ENCODE results near the gene IFRD1.

Gene IFRD1

GRCh38 chr7:112462236-112462635, 12.0 kb downstream of the IFRD1 start:
- no peak overlapping the region for H3K27ac ChIP-seq (ENCODE audit: extremely low read depth, low read depth, low read length)
- no peak for TF ChIP-seq ZNF785 (tag by site-specific recombination; IDR thresholded peaks at IDR 0.05)
- peak; percentile 33; the same call in 1 of the 2 replicates for TF ChIP-seq GFI1B (tag by site-specific recombination; IDR thresholded peaks at IDR 0.05)
- TF ChIP-seq ZNF629 (tag by site-specific recombination; IDR thresholded peaks at IDR 0.05) = peak; percentile 73
- 0 out of 2 replicates have a peak, but pooled peaks have one; percentile 30 for TF ChIP-seq ZNF2 (tag by site-specific recombination; IDR thresholded peaks at IDR 0.05)
- TF ChIP-seq GLIS1 (tag by site-specific recombination; IDR thresholded peaks at IDR 0.05) = no peak
- no peak for TF ChIP-seq ZNF280C (tag by site-specific recombination; IDR thresholded peaks at IDR 0.05)
- TF ChIP-seq ZNF510 (tag by site-specific recombination; IDR thresholded peaks at IDR 0.05; ENCODE audit: insufficient replicate concordance) = no peak
- TF ChIP-seq ZSCAN16 (tag by site-specific recombination; IDR thresholded peaks at IDR 0.05) = no peak
- TF ChIP-seq ZNF473 (tag by site-specific recombination; IDR thresholded peaks at IDR 0.05) = no peak
- TF ChIP-seq YY1 (tag by site-specific recombination; IDR thresholded peaks at IDR 0.05) = no peak
- TF ChIP-seq KLF7 (tag by site-specific recombination; IDR thresholded peaks at IDR 0.05; ENCODE audit: borderline replicate concordance) = no peak
- 0 out of 2 replicates have a peak, but pooled peaks have one; percentile 15 for TF ChIP-seq ZNF558 (tag by site-specific recombination; IDR thresholded peaks at IDR 0.05)
- TF ChIP-seq GLI4 (tag by site-specific recombination; IDR thresholded peaks at IDR 0.05) = no peak
- no peak for TF ChIP-seq ZNF280D (tag by site-specific recombination; IDR thresholded peaks at IDR 0.05)
- TF ChIP-seq KLF10 (tag by site-specific recombination; IDR thresholded peaks at IDR 0.05) = no peak
- TF ChIP-seq ZNF777 (tag by site-specific recombination; IDR thresholded peaks at IDR 0.05; ENCODE audit: borderline replicate concordance) = no peak
- TF ChIP-seq ZNF394 (tag by site-specific recombination; IDR thresholded peaks at IDR 0.05; ENCODE audit: borderline replicate concordance) = no peak
- TF ChIP-seq, protein P1, sequence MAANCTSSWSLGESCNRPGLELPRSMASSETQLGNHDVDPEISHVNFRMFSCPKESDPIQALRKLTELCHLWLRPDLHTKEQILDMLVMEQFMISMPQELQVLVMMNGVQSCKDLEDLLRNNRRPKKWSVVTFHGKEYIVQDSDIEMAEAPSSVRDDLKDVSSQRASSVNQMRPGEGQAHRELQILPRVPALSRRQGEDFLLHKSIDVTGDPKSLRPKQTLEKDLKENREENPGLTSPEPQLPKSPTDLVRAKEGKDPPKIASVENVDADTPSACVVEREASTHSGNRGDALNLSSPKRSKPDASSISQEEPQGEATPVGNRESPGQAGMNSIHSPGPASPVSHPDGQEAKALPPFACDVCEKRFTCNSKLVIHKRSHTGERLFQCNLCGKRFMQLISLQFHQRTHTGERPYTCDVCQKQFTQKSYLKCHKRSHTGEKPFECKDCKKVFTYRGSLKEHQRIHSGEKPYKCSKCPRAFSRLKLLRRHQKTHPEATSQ (tag by site-specific recombination; IDR thresholded peaks at IDR 0.05) = no peak
- no peak for TF ChIP-seq ZFP69B (tag by site-specific recombination; IDR thresholded peaks at IDR 0.05)
- no peak for TF ChIP-seq HIC1 (tag by site-specific recombination; IDR thresholded peaks at IDR 0.05)
- TF ChIP-seq ZNF23 (tag by site-specific recombination; IDR thresholded peaks at IDR 0.05; ENCODE audit: borderline replicate concordance) = no peak
- peak; percentile 49; the same call in 1 of the 2 replicates for TF ChIP-seq ZBTB21 (tag by site-specific recombination; IDR thresholded peaks at IDR 0.05)
- TF ChIP-seq REPIN1 (tag by site-specific recombination; IDR thresholded peaks at IDR 0.05; ENCODE audit: low read depth) = no peak
- TF ChIP-seq ZNF174 (tag by site-specific recombination; IDR thresholded peaks at IDR 0.05) = no peak
- TF ChIP-seq ZNF660 (tag by site-specific recombination; IDR thresholded peaks at IDR 0.05) = peak; percentile 87
- no peak for TF ChIP-seq ZNF148 (tag by site-specific recombination; IDR thresholded peaks at IDR 0.05; ENCODE audit: borderline replicate concordance)
- no peak for TF ChIP-seq ZNF48 (tag by site-specific recombination; IDR thresholded peaks at IDR 0.05)
- no peak for TF ChIP-seq ZNF624 (tag by site-specific recombination; IDR thresholded peaks at IDR 0.05)

More at GRCh38 chr7:112462236-112462635, 12.0 kb downstream of the IFRD1 start:
- ChIA-PET CTCF (interaction anchor here (1.9 kb wide), 1 partner anchor 9 kb away, joined by 6 read pairs; no protein-coding TSS in a partner anchor), POLR2A (interaction anchor here (4.0 kb wide), 1 partner anchor 12 kb away, joined by 24 read pairs; the partner anchor contains the start of gene IFRD1)
- H3K4me1 ChIP-seq (ENCODE audit: control insufficient read depth, insufficient read depth, low read length) = no peaks in the 10 kb centered on the region
- peaks cover 42 to 80% of the 10 kb centered on the region in 2 experiments for H3K36me3 ChIP-seq (ENCODE audit: control insufficient read depth in 2 of 2, insufficient read depth in 1 of 2, low read length in 2 of 2)
- H3K4me3 ChIP-seq (ENCODE audit: low read depth, low read length) = no peak overlapping the region
- H3K9me3 ChIP-seq (ENCODE audit: control insufficient read depth, insufficient read depth, low read depth, low read length) = no peaks in the 10 kb centered on the region

Data from HEK293 (cell line).